Stimulated activated CD8-positive, alpha-beta memory T cell treated with anti-CD3 and anti-CD28 coated beads, Interleukin-15, amount 100 ng/mL, for 24 hours (primary cell): ENCODE measurements around the gene EIF3A.
"Not testable (repeated sequence)": the region's sequence is repeated elsewhere in the genome, so short reads cannot be mapped to it uniquely, and the experiment has no call there.

Experiments used
- DNase-seq: peaks from one replicate; pipeline ENCODE4 v3.0.0-alpha.2; 2020; ENCODE audit warnings: low read depth

EIF3A gene

DNA sequence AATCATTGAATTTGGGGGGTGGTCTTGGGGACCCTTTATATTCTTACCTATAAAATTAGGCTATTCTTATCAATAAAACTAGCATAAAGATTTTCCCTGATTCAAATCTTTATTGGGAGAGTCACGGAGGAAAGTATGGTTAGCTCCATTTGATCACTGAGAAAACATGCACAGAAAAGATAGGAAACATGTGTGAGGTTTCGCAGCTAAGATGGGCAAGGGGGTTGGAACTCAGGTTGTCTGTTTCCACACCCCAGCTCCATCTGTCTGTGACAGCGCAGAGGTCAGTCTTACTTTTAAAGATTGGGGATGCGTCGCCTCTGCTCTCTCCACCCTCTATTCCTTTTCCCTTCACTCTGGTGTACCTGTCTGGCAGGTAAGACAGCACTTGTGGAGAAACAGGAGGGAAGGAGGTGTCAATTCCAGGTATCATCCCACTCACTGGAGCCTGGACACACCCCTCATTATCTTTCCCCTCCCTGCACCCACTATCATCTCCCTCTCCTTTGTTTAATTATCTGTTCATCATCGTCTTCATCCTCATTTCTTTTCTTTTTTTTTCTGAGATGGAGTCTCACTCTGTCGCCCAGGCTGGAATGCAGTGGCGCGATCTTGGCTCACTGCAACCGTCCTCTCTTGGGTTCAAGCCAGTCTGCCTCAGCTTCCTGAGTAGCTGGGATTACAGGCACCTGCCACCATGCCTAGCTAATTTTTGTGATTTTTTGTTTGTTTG is 20.9 kb upstream of the EIF3A start:
- no peak for DNase-seq

DNA sequence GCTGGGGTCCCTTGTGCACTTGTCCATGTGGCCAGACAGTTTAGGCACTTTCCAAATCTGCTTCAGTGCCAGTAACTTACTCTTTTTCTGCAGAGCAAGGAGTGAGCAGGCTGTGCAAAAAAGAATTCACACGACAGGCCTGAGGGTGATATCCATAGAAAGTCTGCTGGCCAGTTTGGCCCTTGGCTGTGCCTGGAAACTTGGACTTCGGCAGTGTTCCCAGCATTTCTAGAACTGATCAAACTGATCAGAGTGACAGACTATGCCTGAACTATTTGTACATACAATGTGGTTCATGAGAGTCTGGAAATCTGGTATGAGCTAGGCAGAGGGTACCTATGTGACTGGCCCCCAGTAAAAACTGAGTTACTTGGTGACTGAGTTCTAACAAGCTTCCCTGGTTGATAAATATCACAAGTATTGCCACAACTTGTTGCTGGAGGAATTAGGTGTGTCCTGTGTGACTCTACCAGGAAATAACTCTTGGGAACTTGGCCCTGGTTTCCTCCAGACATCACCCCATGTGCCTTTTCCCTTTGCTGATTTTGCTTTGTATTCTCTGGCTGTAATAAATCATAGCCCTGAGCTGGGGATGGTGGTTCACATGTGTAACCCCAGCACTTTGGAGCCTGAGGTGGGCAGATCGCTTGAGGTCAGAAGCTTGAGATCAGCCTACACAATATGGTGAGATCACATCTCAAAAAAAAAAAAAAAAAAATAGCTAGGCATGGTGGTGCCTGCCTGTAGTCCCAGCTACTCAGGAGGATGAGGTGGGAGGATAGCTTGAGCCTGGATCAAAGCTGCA is 20.0 kb upstream of the EIF3A start:
- DNase-seq: no peak

DNA sequence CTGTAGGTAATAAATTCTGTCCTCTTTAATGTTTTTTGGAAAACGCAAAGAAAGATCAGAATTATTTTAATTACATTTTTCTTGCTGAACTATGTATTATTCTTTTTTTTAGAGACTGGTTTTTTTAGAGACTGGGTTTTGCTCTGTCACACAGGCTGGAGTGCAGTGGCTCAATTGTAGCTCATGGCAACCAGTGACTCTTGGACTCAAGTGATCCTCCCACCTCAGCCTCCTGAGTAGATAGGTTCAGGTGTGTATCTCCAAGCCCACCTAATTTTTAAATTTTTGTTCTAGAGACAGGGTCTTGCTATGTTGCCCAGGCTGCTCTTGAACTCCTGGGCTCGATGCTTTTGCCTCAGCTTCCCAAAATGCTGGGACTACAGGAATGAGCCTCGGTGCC is 18.0 kb upstream of the EIF3A start:
- DNase-seq: no peak

DNA sequence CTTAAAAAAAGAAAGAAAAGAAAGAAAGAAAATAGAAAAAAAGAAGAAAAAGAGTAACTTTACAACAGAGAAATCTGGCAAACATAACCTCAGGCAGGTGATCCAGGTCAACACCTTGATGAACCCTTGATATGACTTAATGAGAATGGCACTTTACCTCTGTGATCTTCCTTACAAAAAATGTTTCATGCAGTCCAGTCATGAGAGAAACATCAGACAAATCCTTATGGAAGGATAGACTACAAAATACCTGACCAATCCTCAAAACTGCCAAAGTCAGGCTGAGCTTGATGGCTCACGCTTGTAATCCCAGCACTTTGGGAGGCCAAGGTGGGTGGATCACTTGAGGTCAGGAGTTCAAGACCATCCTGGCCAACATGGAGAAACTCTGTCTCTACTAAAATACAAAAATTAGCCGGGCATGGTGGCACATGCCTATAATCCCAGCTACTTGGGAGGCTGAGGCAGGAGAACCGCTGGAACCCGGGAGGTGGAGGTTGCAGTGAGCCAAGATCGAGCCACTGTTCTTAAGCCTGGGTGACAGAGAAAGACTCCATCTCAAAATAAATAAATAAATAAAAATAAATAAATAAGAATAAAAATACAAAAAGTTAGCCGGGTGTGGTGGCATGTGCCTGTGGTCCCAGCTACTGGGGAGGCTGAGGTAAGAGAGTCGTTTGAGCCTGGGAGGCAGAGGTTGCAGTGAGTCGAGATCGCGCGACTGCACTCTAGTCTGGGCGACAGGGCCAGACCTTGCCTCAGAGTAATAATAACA is 16.2 kb upstream of the EIF3A start:
- not testable (repeated sequence) for DNase-seq

DNA sequence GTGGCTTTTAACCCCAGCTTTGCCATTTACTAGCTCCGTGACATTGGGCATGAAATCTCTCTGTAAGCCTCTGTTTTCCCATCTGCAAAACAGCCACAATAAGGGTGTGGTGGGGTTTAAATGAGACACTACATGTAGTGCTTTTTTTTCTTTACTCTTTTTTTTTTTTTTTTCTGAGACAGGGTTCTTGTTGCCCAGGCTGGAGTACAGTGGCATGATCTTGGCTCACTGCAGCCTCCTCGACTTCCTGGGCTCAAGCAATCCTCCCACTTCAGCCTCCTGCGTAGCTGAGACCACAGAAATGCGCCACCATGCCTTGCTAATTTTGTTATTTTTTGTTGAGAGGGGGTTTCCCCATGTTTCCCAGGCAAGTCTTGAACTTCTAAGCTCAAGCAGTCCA is 15.0 kb upstream of the EIF3A start:
- no peak for DNase-seq

DNA sequence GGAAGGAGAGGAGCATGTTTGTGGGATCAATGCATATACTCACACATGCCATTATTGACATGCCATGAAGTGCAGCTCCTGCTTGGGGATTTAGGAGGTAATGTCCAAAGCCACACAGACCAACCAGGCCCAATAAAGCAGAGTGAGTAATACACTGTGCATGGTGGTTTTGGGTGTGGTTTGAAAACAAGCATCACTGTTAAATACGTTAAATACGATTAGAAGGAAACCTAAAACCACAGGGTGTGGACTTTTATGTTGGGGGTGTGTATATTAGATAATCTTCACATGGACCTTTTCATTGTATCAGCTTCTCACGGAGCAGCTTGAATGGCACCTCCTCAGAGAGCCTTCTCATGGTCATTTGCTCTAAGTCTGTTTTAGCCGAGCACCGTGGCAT is 10.4 kb upstream of the EIF3A start:
- DNase-seq: no peak

DNA sequence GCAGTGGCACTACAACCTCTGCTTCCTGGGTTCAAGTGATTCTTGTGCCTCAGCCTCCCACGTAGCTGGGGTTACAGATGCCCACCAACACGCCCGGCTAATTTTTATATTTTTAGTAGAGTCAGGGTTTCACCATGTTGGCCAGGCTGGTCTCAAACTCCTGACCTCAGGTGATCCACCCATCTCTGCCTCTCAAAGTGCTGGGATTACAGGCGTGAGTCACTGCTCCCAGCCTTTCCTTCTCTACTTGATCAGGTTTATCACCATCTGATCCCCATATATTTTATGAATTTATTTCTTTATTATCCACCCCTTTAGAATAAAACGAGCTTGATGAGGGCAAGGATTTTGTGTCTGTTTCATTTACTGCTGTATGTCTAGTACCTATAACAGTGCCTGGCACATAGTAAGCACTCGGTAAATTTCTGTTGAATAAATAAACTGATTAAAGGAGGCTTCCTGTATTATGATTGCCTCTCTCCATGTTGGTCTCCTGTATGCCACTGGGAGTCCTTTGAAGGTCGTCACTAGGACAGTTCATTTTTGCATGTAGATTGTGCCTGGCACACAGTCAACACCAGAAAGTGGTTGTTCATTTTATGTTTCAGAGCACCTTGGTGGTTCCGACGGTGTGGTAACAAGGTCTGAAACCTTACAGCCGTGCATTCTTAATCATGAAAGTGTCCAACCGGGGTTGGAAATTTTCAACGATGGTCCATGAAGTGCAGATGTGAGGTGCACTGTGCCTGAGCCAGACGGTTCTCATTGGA is 9.6 kb upstream of the EIF3A start:
- DNase-seq: no peak

DNA sequence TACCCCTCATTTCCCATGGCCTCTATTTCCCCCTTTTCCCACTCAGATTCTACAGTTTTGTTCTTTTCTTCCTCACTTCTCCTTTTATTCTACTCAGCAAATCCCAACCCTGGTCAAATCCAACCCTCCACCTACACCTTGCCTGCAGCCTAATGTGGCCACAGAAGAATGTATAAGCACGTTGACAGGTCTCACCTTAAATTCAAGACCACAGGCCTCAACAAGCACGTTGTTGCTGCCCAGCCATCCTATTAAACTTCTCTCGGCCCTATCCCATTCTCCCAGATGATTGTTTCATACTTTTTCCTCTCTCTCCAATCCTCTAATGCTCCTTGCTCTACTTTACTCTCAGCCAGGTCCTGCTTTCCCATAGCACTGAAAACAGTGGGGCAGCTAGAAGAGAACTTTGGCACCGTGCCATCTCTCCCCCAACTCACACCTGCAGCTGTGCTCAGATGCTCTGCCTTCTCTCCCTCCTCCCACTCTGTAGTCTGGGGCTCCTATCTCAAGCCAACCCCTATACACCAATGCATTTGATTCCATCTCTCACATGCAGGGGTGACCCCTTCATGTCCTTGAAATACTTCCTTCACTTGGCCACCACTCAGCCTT is 6.8 kb upstream of the EIF3A start:
- no peak for DNase-seq

DNA sequence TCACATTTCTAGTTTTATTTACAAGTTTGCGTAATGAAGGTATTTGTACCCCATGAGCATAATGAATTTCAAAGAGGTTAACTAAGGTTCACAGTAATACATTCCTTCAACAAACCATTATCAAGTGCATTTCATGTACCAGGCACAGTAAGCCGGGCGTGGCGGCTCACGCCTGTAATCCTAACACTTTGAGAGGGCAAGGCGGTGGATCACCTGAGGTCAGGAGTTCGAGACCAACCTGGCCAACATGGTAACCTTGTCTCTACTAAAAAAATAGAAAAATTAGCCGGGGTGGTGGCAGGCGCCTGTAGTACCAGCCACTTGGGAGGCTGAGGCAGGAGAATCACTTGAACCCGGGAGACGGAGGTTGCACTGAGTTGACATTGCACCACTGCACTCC is 4.3 kb upstream of the EIF3A start:
- no peak for DNase-seq

DNA sequence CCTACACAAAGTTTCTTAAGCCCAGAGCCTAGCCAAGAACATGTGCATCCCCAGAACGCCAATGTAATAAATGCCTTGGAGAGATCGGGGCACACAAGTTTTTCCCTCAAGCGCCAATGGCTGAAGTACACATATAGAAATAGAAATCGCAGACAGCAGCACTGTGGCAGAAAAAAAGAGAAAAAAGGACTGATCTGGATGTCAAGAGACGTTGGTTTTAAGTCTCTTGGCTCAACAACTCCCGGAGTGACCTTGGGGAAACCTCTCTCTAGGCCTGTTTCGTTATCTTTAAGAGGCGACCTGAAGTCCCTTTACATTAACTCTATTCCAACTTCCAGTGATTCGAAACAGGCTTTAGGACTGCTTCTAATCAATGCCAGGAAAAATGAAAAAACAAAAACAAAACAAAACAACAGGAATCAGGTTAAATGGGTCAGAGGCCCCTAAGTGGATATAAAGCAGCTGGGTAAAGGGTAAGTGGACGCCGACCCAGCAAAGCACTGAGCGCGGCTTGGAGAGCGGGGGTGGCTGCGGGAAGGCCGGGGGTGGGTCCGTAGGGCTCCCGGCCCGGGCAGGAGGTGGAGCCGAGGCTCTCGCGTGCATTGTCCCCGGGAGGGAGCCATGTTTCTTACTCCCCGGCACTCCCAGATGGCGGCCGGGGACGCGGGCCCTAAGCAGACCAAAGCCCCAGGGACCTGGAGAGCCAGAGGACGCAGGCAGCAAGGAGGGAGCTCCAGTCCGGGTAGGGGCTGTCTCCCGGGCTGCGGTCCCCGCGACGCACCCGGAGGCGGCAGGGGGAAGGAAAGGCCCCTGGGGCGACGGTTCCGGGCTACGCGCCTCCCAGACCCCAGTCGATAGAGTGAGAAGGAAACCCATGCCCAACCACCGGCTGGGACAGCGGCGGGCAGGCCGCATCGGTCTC is 757 bp downstream of the EIF3A start:
- peak; percentile 35 for DNase-seq

DNA sequence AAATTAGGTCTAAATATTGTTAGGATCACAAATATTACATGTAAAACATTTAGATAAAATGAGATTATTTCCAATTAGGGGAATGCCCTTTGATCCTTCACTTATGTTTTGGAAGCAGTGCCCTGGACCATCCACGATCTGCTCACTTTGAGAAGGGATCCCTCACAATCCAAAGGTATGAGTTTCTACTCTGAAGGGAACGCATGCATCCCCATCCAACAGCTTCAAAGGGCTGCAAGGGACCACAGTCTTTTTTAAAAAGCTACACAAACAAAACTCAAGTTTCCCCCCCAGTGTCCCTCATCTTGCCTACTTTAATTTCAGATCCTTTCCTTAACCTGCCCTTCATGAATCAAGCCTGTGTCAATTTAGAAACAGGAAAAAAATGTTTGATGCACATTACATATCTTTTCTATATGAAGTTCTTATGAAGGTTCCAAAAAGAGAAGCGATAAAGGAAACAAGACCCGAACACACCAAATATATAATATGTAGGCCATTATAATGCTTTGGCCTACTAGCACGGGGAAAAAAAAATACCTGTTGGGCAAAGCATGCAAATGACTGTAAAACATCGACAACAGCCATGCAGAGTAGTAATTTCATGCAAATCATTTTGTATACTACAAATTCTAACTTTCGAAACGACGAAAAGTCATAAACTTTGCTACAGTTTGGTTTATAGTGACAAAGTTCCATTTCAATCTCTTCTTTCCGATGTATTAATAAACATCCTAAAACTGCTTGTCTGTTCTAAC is 2.0 kb downstream of the EIF3A start:
- DNase-seq: no peak

DNA sequence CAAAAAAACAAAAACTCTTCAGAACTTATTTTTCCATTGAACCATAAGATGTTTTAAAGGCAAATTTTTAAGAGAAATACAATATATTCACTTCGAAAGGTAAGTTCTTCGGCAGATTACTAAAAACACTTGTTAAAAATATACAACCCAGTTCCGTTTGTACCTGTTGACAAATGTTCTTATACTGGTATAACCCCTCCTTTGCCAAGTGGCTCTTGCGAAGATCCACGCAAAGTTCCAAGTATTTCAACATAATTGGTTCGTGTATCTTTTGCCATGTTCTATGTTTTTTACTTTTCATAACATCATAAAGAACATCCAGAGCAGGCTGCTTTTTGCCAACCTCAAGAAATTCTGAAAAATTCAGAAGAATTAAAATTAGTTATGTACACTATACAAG is 7.0 kb downstream of the EIF3A start:
- no peak for DNase-seq

DNA sequence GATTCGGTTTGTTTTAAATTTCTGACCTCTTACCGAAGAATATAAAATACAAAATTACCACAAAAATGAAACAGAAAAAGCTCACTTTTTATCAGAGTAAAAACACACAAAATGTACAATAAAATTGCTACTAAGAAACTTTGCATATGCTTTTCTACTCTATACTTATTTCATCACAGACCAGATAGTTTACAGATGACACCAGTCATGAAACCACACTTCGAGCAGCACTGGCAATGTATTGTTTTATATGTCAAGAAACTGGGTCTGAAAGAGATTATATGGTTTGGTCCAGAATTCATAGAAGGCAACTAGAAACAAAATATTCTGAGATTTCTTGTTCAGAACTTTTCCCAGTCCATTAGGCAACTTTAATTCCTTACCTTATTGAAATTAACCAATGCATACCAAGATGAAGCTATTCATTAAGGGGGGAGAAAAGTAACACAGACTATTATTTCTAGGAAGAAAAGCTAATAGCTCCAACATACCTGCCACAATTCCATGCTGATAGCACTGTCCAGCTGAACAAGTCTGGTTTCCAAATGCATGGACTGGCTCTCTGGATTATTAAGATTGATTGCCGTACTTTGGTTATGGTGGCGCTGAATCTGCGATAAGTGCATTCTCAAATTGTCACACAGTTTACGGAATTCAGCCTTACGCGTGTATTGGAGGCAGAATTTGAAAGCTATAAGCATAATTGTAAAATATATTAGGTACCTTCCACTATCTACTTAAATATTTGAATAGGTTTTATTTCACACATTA is 10.0 kb downstream of the EIF3A start:
- DNase-seq: no peak

DNA sequence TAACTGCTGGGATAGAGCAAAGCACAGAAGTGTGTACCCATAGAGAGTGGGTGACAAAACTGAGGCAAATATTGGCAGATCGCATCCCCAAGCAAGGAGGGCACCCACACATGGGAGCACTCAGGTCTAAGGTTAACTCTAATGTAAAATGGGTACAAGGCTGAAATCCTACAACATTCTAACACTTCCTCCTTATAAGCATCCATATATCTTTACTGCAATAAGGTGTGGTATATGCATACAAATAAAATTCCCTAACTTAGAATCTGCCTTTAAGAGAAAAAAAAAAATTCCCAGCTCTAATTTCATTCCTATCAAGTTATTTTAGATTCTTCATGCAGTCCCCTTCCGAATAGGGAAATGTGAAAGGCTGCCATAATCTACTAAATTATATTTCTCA is 18.7 kb downstream of the EIF3A start:
- no peak for DNase-seq

DNA sequence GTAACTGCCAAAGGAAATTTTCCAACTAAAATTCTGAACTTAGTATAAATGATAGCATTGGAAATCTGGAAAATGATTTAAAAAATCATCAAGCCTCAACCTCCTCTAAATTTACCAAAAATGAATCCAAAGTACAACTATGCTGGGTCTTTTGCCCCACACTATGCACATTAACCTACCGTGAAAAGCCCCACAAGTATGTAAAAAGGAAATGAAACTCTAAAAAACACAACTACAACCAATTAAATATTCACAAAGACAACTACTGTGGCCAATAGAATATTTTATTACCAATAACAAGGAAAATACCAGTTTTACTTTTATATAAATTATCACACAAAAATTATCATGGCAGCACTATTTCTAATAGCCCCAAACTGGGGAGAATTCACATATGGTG is 19.3 kb downstream of the EIF3A start:
- no peak for DNase-seq

DNA sequence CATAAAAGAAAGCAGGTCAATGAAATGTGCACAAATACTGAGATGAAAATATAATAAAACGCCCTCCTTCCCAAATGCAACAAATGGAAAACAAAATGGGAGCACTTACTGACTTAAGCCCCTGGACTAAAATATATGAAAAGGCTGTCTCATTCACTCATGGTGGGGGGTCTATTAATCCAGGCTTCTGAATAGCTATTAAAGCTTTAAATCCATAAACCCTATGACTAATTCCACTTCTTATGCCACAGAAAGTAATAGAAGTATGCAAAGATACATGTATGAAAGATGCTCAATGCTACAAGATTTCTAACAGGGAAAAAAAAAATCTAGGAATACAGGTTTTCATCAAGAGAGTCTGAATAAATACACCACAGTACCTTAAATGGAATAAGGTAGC is 20.5 kb downstream of the EIF3A start:
- DNase-seq: no peak

DNA sequence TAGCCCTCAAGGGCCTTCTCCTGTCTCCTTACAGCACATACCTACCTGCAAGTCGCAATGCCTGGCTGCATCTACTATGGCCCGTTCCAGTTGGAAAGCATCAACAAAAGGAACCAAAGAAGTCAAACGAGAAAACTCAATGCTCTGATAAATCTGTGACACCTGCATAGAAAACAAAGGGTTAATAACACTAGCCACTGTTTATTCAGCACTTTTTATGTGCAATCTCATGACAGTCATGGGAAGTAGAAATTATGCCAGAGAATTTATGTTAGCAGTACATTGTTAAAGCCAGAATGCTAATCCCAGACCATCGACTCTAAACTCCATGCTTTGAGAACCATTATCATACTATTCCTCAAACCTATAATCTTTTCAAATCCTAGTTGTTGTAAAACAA is 21.1 kb downstream of the EIF3A start:
- no peak for DNase-seq

DNA sequence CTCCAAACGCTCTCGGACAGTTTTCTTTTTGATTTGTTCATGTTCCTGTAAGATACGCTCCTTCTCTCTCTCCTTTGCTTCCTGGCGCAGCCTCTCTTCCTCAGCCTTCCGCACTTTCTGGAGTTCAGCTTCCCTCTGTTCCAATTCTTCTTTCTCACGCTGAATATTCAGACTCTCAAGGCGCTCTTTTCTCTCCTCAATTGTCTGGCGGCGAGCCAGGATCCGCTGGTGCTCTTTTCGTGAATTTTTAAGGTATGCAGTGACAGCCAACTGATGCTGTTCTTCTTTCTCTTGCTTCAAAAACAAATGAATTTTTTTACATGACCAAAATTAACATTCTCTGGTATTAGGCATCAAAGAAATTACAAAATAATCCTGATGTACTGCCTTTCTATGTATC is 22.6 kb downstream of the EIF3A start:
- no peak for DNase-seq

DNA sequence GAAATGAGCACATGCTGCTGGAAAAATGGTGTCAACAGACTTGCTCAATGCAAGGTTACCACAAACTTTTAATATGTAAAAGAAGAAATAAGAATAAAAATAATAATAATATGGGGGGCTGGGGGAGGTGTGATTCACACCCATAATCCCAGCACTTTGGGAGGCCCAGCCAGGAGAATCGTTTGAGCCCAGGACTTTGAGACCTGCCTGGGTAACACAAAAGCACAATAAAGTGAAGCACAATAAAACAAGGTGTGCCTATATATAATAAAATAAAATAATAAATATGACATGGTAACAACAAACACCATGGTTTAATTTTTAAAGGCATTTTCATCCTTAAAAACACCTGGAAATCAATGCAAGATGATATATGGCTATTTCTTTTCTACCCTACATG is 25.1 kb downstream of the EIF3A start:
- DNase-seq: no peak
